Karpas-422 (cell line): ENCODE measurements around the gene CLIC1. TPM values are rescaled to one million over a fixed set of nuclear protein-coding genes. Genes with fewer than 3 reads are reported as not detected.
A peak's percentile ranks its signal among the peaks of the same experiment; 100 is the strongest.

ENCODE experiments used
- DNase-seq: peaks from one replicate; pipeline ENCODE4 v3.0.0-alpha.2; 2015
- H2AFZ ChIP-seq: fragments of 200-600 bp; sonication (generic); 2 replicates; pipeline ENCODE4 v1.6.1; 2014; ENCODE audit warnings: antibody characterized with exemption, low read length, mixed read lengths
- H3K27ac ChIP-seq: fragments of 200-600 bp; sonication (generic); 2 replicates; pipeline ENCODE4 v1.5.1; 2014; ENCODE audit warnings: mild to moderate bottlenecking, low read length, moderate library complexity
- H3K27me3 ChIP-seq: fragments of 200-600 bp; sonication (generic); 2 replicates; pipeline ENCODE4 v1.6.1; 2014; ENCODE audit warnings: low read length, mixed read lengths
- H3K36me3 ChIP-seq: fragments of 200-600 bp; sonication (generic); 2 replicates; pipeline ENCODE4 v1.6.1; 2014; ENCODE audit warnings: low read length, mixed read lengths; ENCODE audit not compliant: insufficient read depth
- H3K4me1 ChIP-seq: fragments of 200-600 bp; sonication (generic); 2 replicates; pipeline ENCODE4 v1.6.1; 2014; ENCODE audit warnings: mild to moderate bottlenecking, low read length, mixed read lengths
- H3K4me2 ChIP-seq: fragments of 200-600 bp; sonication (generic); 2 replicates; pipeline ENCODE4 v1.6.1; 2014; ENCODE audit warnings: low read length, low read depth, mild to moderate bottlenecking; ENCODE audit not compliant: poor library complexity, severe bottlenecking
- H3K4me3 ChIP-seq: fragments of 200-600 bp; sonication (generic); 2 replicates; pipeline ENCODE4 v1.5.1; 2014; ENCODE audit warnings: mild to moderate bottlenecking, antibody characterized with exemption, low read length, mixed read lengths
- H3K79me2 ChIP-seq: fragments of 200-600 bp; sonication (generic); 2 replicates; pipeline ENCODE4 v1.6.1; 2014; ENCODE audit warnings: mild to moderate bottlenecking, low read length, mixed read lengths
- H3K9ac ChIP-seq: fragments of 200-600 bp; sonication (generic); 2 replicates; pipeline ENCODE4 v1.6.0; 2014; ENCODE audit warnings: low read length
- H3K9me2 ChIP-seq: fragments of 200-600 bp; sonication (generic), shearing (Covaris generic); replicated peaks from 2 replicates; pipeline ENCODE4 v1.6.0; 2014; ENCODE audit warnings: mild to moderate bottlenecking, low read length, moderate library complexity; ENCODE audit not compliant: insufficient read depth
- H3K9me3 ChIP-seq: fragments of 300-700, 200-600 bp; sonication (generic); 2 replicates; pipeline ENCODE4 v1.6.1; 2014; ENCODE audit warnings: low read length, mixed read lengths
- H4K20me1 ChIP-seq: fragments of 200-600 bp; sonication (generic); 2 replicates; pipeline ENCODE4 v1.6.1; 2014; ENCODE audit warnings: mild to moderate bottlenecking, antibody characterized with exemption, low read length, low read depth; ENCODE audit not compliant: insufficient read depth
- total RNA-seq: library from RNA; depleted of rRNA; stranded (reverse); fragments of >200 nt; shearing (Covaris generic); gene quantifications from 2 replicates; pipeline ENCODE4 v1.2.3, GENCODE V29; 2014; ENCODE audit warnings: low replicate concordance

Gene CLIC1
- total RNA-seq, 1 experiment from 2014 or later = 385 TPM

DNA sequence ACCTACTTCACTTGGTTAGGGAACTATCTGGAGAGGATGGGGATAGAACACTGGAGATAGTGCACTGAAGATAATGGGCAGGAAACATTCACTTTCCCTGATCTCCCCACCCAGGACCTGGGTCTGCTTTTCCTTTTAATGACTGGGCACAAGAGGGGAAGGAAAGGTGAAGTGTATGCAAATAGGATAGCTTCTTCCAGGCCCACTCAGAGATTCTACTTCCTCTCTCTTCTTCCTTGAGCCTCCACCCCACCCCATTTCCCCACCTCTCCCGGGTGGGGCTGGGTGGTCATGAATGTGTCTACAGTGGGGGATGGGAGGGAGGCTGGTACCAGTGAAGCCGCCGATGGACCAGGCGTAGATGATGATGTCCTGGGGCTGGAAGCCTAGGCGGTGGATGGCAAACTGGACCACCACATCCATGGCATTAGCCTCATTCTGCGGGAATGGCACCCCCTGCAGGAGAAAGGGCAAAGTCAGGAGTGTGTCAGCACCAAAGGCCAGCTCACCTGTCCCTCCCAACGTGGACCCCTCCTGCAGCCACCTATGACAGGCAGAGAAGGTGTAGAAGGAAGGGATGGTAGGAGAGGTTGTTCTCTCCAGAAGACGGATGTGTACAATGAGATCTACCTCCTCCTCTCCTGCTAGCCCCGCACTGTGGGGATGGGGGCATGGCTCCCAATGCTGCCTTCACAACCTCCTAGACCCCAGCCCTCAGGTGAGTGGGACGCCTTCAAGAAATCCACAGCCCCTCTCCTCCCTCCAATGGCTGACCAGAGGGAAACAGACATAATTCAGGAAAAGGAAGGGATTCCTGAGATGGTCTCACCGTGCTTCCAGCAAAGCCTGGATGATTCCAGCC lies 46.9 kb downstream of the CLIC1 start:
- H3K79me2 ChIP-seq = no peaks in the 10 kb centered on the region
- H3K4me1 ChIP-seq = peaks cover 13% of the 10 kb centered on the region
- H3K36me3 ChIP-seq = peaks cover 11% of the 10 kb centered on the region; the same call in 1 of the 2 replicates
- no peaks in the 10 kb centered on the region for H3K27me3 ChIP-seq
- H2AFZ ChIP-seq = no peak overlapping the region
- no peak overlapping the region for H3K4me3 ChIP-seq
- H4K20me1 ChIP-seq = no peaks in the 10 kb centered on the region
- H3K27ac ChIP-seq = peak overlapping the region; percentile 36
- no peaks in the 10 kb centered on the region for H3K9me3 ChIP-seq
- no peak for DNase-seq
- no peaks in the 10 kb centered on the region for H3K9me2 ChIP-seq
- no peak overlapping the region for H3K9ac ChIP-seq
- H3K4me2 ChIP-seq = no peak overlapping the region

DNA sequence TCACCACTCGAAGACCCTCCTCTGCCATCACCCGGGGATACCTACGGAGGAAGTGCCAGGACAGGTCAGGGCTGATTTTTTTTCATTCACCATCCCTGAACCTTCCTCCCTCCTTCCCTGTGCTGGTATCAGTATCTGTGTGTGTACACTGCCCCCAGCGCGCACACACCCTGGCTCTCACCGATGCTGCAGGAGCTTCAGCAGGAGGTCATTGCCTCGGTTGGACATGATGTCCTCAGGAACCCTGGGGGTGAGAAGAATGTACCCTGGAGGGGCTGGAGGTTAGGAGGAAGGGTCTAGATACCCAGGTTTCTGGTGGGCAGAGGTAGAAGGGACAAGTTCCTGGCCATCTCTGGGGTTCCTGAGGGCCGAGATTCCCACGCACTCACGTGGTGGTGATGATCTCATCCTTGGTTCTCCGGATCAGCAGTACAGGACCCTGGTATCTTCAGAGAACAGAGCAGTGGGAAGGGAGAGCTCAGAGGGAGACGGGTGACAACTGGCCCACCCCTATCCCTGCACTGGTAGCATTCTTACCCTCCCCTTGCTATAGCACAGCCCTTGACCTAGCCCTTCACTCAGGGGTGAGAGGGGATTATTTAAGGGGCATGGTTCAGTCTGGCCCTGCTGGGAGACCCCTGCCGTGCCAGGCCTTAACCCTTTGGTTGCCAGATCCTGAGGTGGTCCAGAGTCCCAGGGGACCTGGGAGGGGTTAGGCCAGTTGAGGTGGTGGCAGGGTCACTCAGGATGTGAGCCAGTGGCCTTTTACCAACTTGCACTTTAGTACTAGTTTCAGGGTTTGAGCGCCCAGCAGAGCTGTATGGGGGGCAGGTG lies 48.3 kb downstream of the CLIC1 start:
- Histone ChIP-seq H3K9ac (no peak overlapping the region), H4K20me1 (no peaks in the 10 kb centered on the region), H3K4me1 (peaks cover 13% of the 10 kb centered on the region), H3K79me2 (no peaks in the 10 kb centered on the region), H2AFZ (no peak overlapping the region), H3K4me3 (no peak overlapping the region), H3K27ac (no peak overlapping the region), H3K27me3 (no peaks in the 10 kb centered on the region), H3K36me3 (peaks cover 11% of the 10 kb centered on the region; the same call in 1 of the 2 replicates), H3K9me2 (no peaks in the 10 kb centered on the region), H3K9me3 (no peaks in the 10 kb centered on the region), H3K4me2 (no peak overlapping the region)
- DNase-seq = no peak

DNA sequence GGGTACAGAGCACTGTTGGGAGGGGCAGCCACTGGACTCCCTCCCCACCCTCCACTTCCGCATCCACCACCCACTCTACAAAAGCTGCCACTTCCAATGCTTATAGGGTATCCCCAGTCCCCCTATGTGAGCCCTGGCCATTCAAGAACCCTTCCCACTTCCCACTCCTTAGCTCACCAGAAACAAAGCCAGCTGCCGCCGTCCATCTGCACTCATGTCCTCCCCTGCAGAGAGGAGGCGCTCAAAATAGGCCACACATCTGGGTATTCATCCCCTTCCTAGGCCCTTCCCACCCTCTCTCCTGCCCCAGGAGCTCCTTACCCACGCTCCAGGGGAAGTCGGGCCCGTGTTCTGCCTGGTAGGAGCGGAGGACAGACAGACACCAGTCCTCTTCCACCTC lies 49.0 kb downstream of the CLIC1 start:
- no peaks in the 10 kb centered on the region for H3K9me2 ChIP-seq
- DNase-seq = no peak
- H4K20me1 ChIP-seq = no peaks in the 10 kb centered on the region
- no peaks in the 10 kb centered on the region for H3K9me3 ChIP-seq
- no peaks in the 10 kb centered on the region for H3K79me2 ChIP-seq
- H2AFZ ChIP-seq = no peak overlapping the region
- H3K9ac ChIP-seq = no peak overlapping the region
- H3K27ac ChIP-seq = no peak overlapping the region
- no peaks in the 10 kb centered on the region for H3K27me3 ChIP-seq
- H3K4me3 ChIP-seq = no peak overlapping the region
- H3K36me3 ChIP-seq = peaks cover 11% of the 10 kb centered on the region; the same call in 1 of the 2 replicates
- H3K4me1 ChIP-seq = peaks cover 13% of the 10 kb centered on the region
- no peak overlapping the region for H3K4me2 ChIP-seq

DNA sequence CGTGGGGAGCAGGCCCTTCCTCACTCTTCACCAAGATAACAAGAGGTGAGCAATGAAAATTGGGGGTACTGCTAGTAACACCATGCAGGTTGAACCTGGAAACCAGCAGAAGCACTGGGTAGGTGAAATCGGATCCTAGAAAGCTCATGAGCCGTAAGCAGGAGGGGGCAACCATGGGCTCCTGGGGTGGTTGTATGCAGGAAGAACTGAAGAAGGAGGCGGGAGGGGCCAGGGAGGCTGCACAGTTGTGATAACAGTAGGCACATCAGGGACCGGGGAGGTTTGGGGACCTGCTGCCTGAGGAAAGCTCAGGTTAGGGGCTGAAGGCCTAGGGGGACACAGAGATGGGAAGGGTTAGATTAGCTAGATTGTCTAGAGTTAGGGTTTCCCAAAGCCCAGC lies 49.8 kb downstream of the CLIC1 start:
- peaks cover 11% of the 10 kb centered on the region; the same call in 1 of the 2 replicates for H3K36me3 ChIP-seq
- H3K9ac ChIP-seq = no peak overlapping the region
- H3K27ac ChIP-seq = no peak overlapping the region
- no peaks in the 10 kb centered on the region for H4K20me1 ChIP-seq
- H3K79me2 ChIP-seq = no peaks in the 10 kb centered on the region
- peaks cover 15% of the 10 kb centered on the region for H3K4me1 ChIP-seq
- no peak overlapping the region for H3K4me3 ChIP-seq
- no peaks in the 10 kb centered on the region for H3K9me2 ChIP-seq
- DNase-seq = no peak
- H2AFZ ChIP-seq = no peak overlapping the region
- no peaks in the 10 kb centered on the region for H3K9me3 ChIP-seq
- no peaks in the 10 kb centered on the region for H3K27me3 ChIP-seq
- no peak overlapping the region for H3K4me2 ChIP-seq

DNA sequence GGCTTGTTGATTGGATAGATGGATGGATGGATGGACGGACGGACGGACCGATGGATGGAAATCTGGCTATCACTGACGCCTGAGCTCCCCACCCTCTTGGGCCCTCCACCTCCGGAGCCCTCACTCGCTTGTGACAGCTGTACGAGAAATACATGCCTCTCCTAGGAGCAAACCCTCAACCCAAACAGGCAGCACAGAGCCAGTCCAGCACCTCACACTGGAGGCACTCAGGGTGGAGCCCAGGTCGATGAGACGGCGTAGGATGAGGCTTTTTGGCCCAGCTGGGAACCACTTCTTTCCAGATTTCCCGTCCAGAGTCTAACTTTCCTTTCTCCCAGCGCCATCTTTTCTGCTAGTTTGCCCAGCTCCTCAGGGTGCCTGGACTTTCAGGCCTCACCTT lies 52.7 kb downstream of the CLIC1 start:
- no peak for DNase-seq
- no peak overlapping the region for H3K9ac ChIP-seq
- H3K36me3 ChIP-seq = peaks cover 3% of the 10 kb centered on the region; the same call in 1 of the 2 replicates
- H3K4me2 ChIP-seq = no peak overlapping the region
- H3K4me1 ChIP-seq = peaks cover 14% of the 10 kb centered on the region
- H3K9me3 ChIP-seq = no peaks in the 10 kb centered on the region
- H3K4me3 ChIP-seq = no peak overlapping the region
- no peaks in the 10 kb centered on the region for H4K20me1 ChIP-seq
- no peak overlapping the region for H3K27ac ChIP-seq
- H2AFZ ChIP-seq = no peak overlapping the region
- H3K79me2 ChIP-seq = no peaks in the 10 kb centered on the region
- H3K9me2 ChIP-seq = no peaks in the 10 kb centered on the region
- no peaks in the 10 kb centered on the region for H3K27me3 ChIP-seq

DNA sequence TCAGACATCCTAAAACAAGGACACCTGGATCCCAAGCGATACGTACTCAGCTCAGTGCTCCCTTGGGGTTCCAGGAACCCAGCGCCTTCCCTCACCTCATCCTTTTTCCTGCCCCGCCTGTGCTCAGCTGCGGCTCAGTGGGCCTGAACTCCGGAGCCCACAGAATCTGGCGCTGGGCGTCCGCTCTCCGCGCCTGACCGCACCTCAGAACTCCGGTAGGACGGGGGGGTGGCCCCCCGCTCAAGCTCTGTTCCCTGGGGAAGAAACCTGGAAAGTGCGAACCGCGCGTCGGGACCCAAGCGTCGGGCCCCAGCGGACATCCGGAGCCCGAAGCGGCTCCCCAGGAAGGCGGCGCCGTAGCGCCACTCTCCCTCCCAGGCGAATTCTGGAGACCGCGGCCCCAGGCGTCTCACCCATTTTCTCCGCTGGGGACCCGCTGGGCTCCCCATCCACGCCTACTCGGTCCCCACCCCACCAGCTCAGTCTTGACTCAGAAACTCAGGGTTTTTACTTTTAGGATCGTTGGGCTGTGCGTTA lies 55.1 kb downstream of the CLIC1 start:
- peak overlapping the region; percentile 83 for H3K4me2 ChIP-seq
- H3K4me3 ChIP-seq = peak overlapping the region; percentile 64
- peaks cover 14% of the 10 kb centered on the region for H3K4me1 ChIP-seq
- DNase-seq = peak; percentile 68
- H3K36me3 ChIP-seq = no peaks in the 10 kb centered on the region
- no peak overlapping the region for H3K27ac ChIP-seq
- no peaks in the 10 kb centered on the region for H3K9me3 ChIP-seq
- H2AFZ ChIP-seq = no peak overlapping the region
- H3K79me2 ChIP-seq = no peaks in the 10 kb centered on the region
- H3K9me2 ChIP-seq = no peaks in the 10 kb centered on the region
- H4K20me1 ChIP-seq = no peaks in the 10 kb centered on the region
- no peaks in the 10 kb centered on the region for H3K27me3 ChIP-seq
- peak overlapping the region; percentile 64 for H3K9ac ChIP-seq
